VCaP (cell line): ENCODE measurements around the gene PPCS.

Source experiments
- H3K27ac ChIP-seq: fragments of 450-650 bp; 2 replicates; pipeline ENCODE4 v1.5.1; 2017
- TF ChIP-seq, protein P1 (sequence below): fragments of 450-650 bp; conservative IDR thresholded peaks from 2 replicates; pipeline ENCODE4 v1.5.1; 2017; ENCODE audit warnings: mild to moderate bottlenecking, moderate library complexity

Gene PPCS

DNA sequence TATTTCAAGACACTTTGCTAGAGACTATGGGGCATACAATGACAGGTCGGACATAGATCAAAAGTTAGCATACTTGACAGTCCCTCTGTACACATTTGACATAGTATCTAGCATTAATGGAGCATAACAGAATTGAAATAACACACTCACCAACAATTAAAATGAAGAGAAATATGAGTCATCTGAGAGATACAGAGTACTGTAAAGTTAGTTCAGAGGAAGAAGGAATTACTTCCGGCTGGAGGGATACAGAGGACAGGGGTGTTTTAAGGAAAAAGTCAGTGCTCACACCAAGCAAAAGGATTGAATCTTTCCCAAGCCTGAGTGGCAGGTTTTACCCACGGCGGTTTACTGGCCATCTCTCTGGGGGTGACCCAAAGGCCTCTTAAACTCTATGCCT lies 3.0 kb upstream of the PPCS start:
- TF ChIP-seq, protein P1, sequence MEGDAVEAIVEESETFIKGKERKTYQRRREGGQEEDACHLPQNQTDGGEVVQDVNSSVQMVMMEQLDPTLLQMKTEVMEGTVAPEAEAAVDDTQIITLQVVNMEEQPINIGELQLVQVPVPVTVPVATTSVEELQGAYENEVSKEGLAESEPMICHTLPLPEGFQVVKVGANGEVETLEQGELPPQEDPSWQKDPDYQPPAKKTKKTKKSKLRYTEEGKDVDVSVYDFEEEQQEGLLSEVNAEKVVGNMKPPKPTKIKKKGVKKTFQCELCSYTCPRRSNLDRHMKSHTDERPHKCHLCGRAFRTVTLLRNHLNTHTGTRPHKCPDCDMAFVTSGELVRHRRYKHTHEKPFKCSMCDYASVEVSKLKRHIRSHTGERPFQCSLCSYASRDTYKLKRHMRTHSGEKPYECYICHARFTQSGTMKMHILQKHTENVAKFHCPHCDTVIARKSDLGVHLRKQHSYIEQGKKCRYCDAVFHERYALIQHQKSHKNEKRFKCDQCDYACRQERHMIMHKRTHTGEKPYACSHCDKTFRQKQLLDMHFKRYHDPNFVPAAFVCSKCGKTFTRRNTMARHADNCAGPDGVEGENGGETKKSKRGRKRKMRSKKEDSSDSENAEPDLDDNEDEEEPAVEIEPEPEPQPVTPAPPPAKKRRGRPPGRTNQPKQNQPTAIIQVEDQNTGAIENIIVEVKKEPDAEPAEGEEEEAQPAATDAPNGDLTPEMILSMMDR = no peak
- no peak overlapping the region for H3K27ac ChIP-seq

DNA sequence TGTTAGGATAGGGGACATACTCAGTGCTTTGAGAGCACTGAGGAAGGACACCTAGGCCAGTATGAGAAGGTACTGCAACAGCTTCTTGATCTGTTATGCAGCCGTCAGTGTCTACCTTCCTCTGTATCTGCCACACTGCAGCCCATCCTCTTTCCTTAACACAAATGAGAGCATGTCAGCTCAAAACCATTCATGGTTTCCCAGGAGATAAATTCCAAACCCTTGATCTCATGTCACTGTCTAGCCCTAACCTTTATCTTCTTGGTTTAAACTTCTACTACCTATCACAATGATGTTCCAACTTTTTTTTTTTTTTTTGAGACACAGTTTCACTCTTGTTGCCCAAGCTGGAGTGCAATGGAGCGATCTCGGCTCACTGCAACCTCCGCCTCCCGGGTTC lies 1.9 kb upstream of the PPCS start:
- no peak overlapping the region for H3K27ac ChIP-seq
- TF ChIP-seq, protein P1 = no peak

DNA sequence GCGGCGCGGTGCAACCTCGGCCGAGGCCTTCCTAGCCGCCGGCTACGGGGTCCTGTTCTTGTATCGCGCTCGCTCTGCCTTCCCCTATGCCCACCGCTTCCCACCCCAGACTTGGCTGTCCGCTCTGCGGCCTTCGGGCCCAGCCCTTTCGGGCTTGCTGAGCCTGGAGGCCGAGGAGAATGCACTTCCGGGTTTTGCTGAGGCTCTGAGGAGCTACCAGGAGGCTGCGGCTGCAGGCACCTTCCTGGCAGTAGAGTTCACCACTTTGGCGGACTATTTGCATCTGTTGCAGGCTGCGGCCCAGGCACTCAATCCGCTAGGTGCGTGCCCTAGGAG lies 379 bp downstream of the PPCS start:
- TF ChIP-seq, protein P1 = no peak
- peak overlapping the region; percentile 89 for H3K27ac ChIP-seq

DNA sequence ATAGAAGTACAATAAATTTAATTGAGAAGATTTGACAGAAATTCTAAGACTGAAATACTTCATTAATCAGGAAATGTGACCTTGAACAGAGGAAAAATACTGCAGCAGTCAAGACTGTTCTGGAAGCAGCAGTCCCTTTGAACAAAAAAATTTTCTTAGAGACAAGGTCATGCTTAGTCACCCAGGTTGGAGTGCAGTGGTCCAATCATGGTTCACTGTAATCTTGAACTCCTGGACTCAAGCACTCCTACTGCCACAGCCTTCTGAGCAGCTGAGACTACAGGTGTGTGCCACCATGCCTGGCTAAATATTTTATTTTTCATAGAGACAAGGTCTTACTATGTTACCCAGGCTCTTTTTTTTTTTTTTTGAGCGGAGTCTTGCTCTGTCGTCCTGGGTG lies 4.9 kb downstream of the PPCS start:
- no peak overlapping the region for H3K27ac ChIP-seq
- TF ChIP-seq, protein P1 = no peak

DNA sequence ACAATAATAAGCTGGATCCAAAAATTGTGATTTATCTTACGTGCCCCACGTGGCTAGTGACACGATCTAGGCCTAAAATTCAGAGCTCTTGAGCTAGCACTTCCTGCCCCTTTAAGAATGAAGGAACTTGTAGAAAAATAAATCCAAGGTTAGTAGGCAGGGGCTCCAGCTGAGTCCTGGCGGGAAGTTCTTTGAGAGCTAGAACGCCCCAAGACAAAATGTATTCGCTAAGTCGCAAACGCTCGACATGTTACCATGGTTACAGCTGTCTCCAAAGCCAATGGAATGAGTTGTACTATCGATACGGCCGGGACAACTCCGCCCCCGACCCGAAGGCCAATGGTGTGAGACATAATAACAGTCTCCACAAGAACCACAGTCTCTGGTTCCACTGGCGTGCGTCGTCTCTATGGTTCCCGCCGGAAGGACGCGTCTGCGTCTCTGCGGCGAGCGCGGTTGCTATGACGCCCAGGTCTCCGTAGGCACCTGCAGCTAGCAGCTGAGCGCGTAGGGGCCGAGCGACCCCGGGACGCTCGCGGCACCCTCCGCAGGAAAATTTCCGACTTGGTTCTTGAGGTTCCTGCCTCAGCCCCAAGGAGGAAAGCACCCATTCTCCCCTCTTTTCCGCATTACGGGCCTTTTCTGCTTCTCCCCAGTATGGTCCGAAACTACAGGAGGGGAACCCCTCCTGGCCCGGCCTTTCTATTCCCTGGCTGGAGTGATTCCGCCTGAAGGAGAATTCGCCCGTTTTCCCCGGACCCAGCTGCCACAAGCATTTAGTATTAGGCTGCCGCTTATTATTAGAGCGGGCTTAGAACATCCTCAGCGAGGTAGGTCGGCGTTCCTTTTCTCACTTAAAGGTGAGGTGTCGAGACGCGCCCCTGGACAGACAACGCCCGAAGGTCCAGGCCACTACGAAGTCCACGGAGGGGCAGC lies 6.8 kb downstream of the PPCS start, which contains the start of gene CCDC30:
Gene CCDC30, plus strand, starts transcription at position 459 of the 936 bp plus-strand sequence. CDS start 17,266 bp downstream, outside the sequence.
- TF ChIP-seq, protein P1 = no peak

DNA sequence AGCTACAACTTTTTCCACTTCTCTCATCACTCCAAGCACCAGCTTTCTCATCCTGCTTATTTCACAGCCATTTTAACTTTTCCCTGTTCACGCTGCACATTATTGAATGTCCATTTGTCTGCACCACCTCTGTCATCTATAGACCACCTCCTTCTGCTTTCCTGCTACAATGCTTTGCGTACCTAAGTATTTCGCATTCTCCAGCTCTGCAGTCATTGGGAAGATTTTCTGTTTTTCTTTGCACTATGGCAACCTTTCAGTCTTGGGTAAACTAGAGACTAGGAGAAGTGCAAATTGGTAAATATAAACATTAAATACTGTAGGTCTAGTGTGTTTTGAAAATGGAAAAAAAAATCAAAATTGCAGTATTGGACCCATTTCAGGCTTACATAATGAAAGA lies 7.6 kb downstream of the PPCS start:
- TF ChIP-seq, protein P1 = no peak
- peak overlapping the region; percentile 47; the same call in 1 of the 2 replicates for H3K27ac ChIP-seq

More for the DNA sequence above, 6.8 kb downstream of the PPCS start, which contains the start of gene CCDC30:
- H3K27ac ChIP-seq = peak within 1 kb of the TSS; percentile 47; the same call in 1 of the 2 replicates

DNA sequence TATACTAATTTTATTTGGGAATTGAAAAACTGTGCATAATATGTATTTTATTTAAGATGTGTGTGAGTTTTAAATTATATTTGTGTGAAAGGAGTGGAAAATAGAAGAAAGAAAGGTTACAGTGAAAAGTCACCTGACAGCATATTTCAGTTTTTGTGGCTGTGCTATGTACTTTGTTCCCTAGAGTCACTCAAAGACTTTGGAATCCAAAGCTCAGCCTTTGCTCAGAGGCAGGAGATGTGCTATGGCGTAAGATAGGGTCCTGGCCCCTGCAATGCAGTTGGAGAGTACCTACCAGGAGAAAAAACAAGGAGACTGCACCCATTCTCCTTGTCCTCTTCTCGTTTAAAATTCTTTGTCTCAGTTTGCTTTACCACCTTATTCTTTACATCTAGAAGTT lies 9.7 kb downstream of the PPCS start:
- H3K27ac ChIP-seq = no peak overlapping the region
- TF ChIP-seq, protein P1 = no peak
